ENCODE data around the gene KLHL7.
"Not testable (repeated sequence)": the region's sequence is repeated elsewhere in the genome, so short reads cannot be mapped to it uniquely, and the experiment has no call there.

The KLHL7 gene

GRCh38 chr7:23222439-23223030, 117.0 kb downstream of the KLHL7 start:
- Histone ChIP-seq H3K27me3 (ENCODE audit: control insufficient read depth, insufficient read depth, low read length, poor library complexity, severe bottlenecking) (no peaks in the 10 kb centered on the region), H3K4me3 (ENCODE audit: insufficient read depth, low read depth, low read length) (no peak overlapping the region), H3K4me1 (ENCODE audit: control insufficient read depth, insufficient read depth, low read length) (peaks cover 22% of the 10 kb centered on the region), H3K9me3 (ENCODE audit: control insufficient read depth, low read length) (no peaks in the 10 kb centered on the region), H3K27ac (ENCODE audit: insufficient read depth, low read depth, low read length, poor library complexity, severe bottlenecking) (peak overlapping the region; percentile 1), H3K36me3 (ENCODE audit: control insufficient read depth, insufficient read depth, low read length) (no peaks in the 10 kb centered on the region)
- 76% methylated on average over 5 of the region's 5 CpGs for WGBS, 2 experiments

DNA sequence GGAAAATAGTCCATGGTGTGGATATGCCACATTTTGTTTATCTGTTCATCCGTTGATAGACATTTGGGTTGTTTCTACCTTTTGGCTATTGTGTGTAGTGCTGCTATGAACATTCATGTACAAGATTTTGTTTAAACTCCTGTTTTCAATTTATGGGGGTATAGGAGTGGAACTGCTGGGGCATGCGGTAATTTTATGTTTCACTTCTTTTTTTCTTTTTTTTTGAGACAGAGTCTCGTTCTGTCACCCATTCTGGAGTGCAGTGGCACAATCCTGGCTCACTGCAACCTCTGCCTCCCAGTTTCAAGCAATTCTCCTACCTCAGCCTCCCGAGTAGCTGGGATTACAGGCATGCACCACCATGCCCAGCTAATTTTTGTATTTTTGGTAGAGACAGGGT, 118.8 kb downstream of the KLHL7 start:
- H3K4me3 ChIP-seq (ENCODE audit: insufficient read depth, low read depth, low read length); H3K27ac ChIP-seq (ENCODE audit: insufficient read depth, low read depth, low read length, poor library complexity, severe bottlenecking); H3K9me3 ChIP-seq (ENCODE audit: control insufficient read depth, low read length); H3K27me3 ChIP-seq (ENCODE audit: control insufficient read depth, insufficient read depth, low read length, poor library complexity, severe bottlenecking); H3K36me3 ChIP-seq (ENCODE audit: control insufficient read depth, insufficient read depth, low read length): not testable (repeated sequence)
- H3K4me1 ChIP-seq (ENCODE audit: control insufficient read depth, insufficient read depth, low read length), result peaks cover 22% of the 10 kb centered on the region
- 95 to 97% methylated on average over 4 of the region's 4 CpGs for WGBS, 2 experiments

GRCh38 chr7:23226844-23227450, 121.4 kb downstream of the KLHL7 start:
- WGBS, 2 experiments, result 90 to 93% methylated on average over 3 of the region's 4 CpGs
- Histone ChIP-seq H3K27ac (ENCODE audit: insufficient read depth, low read depth, low read length, poor library complexity, severe bottlenecking) (no peak overlapping the region), H3K4me1 (ENCODE audit: control insufficient read depth, insufficient read depth, low read length) (peaks cover 10% of the 10 kb centered on the region), H3K4me3 (ENCODE audit: insufficient read depth, low read depth, low read length) (no peak overlapping the region), H3K9me3 (ENCODE audit: control insufficient read depth, low read length) (peaks cover 4% of the 10 kb centered on the region), H3K27me3 (ENCODE audit: control insufficient read depth, insufficient read depth, low read length, poor library complexity, severe bottlenecking) (no peaks in the 10 kb centered on the region), H3K36me3 (ENCODE audit: control insufficient read depth, insufficient read depth, low read length) (no peaks in the 10 kb centered on the region)
